Sigmoid colon (tissue), 7 donors: ENCODE data around the gene ACOT7. TPM values are rescaled to one million over a fixed set of nuclear protein-coding genes. Genes with fewer than 3 reads are reported as not detected.

Source experiments
- DNase-seq: peaks from one replicate; pipeline ENCODE4 v3.0.0-alpha.2; 2019
- H3K27ac ChIP-seq, 4 donors: fragments of 200-600 bp; sonication (generic); one replicate each; pipeline ENCODE4 v1.5.1; 2016 to 2019; ENCODE audit warnings: mild to moderate bottlenecking in 1 of 4
- H3K27me3 ChIP-seq, 3 donors: fragments of 200-600 bp; sonication (generic); one replicate each; pipeline ENCODE4 v1.5.1; 2019; ENCODE audit warnings: mild to moderate bottlenecking in 1 of 3
- H3K36me3 ChIP-seq, 4 donors: fragments of 200-600 bp; sonication (generic); one replicate each; pipeline ENCODE4 v1.5.1; 2016 to 2019
- H3K4me1 ChIP-seq, 4 donors: fragments of 200-600 bp; sonication (generic); one replicate each; pipeline ENCODE4 v1.5.1; 2017 to 2019
- H3K4me3 ChIP-seq, 4 donors: fragments of 200-600 bp; sonication (generic); one replicate each; pipeline ENCODE4 v1.5.1; 2017 to 2019; ENCODE audit warnings: mild to moderate bottlenecking in 2 of 4, moderate library complexity in 1 of 4
- H3K9me3 ChIP-seq, 4 donors: fragments of 200-600 bp in 3 of 4; sonication (generic) in 3 of 4; one replicate each; pipeline versions ENCODE4 v1.5.1 to v1.6.1; 2013 to 2019
- EP300 ChIP-seq, 4 donors: sonication (generic); formaldehyde crosslinking; IDR thresholded peaks; one replicate each; pipeline ENCODE4 v1.6.1; 2017; ENCODE audit warnings: antibody characterized with exemption in 4 of 4
- POLR2A ChIP-seq, 2 donors: fragments of 450-650 bp; IDR thresholded peaks; one replicate each; pipeline ENCODE4 v1.6.1; 2016; ENCODE audit warnings: antibody characterized with exemption in 2 of 2, mild to moderate bottlenecking in 2 of 2, moderate library complexity in 2 of 2
- POLR2AphosphoS5 ChIP-seq, 4 donors: sonication (generic); formaldehyde crosslinking; IDR thresholded peaks; one replicate each; pipeline ENCODE4 v1.6.1; 2017; ENCODE audit warnings: antibody characterized with exemption in 4 of 4
- WGBS, 2 donors: extraction: QIAGEN DNeasy Blood & Tissue Kit; methylation state at CpG; one replicate each; pipeline ENCODE4 v1.1.7; 2013; 5-methylcytosine and 5-hydroxymethylcytosine counted together
- intact Hi-C: fragments of 100-400 bp; cut with DNase I; formaldehyde crosslinking; loops from one replicate; pipeline ENCODE4 v1.15.1; 2023
- polyA plus RNA-seq, 3 donors: library from polyadenylated mRNA; stranded (reverse); fragments of 200-250 nt; gene quantifications; one replicate each; pipeline ENCODE4 v1.2.3, GENCODE V29; 2013
- total RNA-seq, 4 donors: library from RNA; depleted of rRNA; stranded (reverse); fragments of >200 nt; gene quantifications; one replicate each; pipeline ENCODE4 v1.1.0, GENCODE V29; 2016
- TF ChIP-seq, protein P1 (sequence below), 4 experiments: fragments of 450-650 bp in 3 of 4; fragments of 200-600 bp in 1 of 4; IDR thresholded peaks; one replicate each; pipeline ENCODE4 v1.5.1; 2016 to 2019; ENCODE audit warnings: antibody characterized with exemption in 4 of 4, mild to moderate bottlenecking in 3 of 4, moderate library complexity in 2 of 4
- donor health status: healthy with polysubstance abuse.
- donor health status: Bipolar disorder and iron deficiency.
- donor health status: healthy.

ACOT7 gene
- total and polyA plus RNA-seq, 7 donors = 17.9 to 81.0 (median 26.5) TPM

- peak; percentile 79 for DNase-seq
- H3K36me3 ChIP-seq = no peaks in the 10 kb centered on the region
- 1 to 2% methylated on average over 78 of the region's 78 CpGs for WGBS, 2 donors
- peaks cover 0 to 27% (median 23%) of the 10 kb centered on the region in 4 donors for H3K4me1 ChIP-seq
- H3K9me3 ChIP-seq = no peaks in the 10 kb centered on the region
- peak within 1 kb of the TSS; percentile 57 to 62 (median 60) for H3K4me3 ChIP-seq
- peaks cover 0 to 28% (median 5%) of the 10 kb centered on the region in 3 donors for H3K27me3 ChIP-seq
- intact Hi-C loops = no loop called here
- peak within 1 kb of the TSS; percentile 71 to 76 (median 73) for H3K27ac ChIP-seq
- TF ChIP-seq POLR2AphosphoS5 (IDR thresholded peaks at IDR 0.05) (peak in 1 of 4 donors; percentile 5), EP300 (IDR thresholded peaks at IDR 0.05) (no peak), POLR2A (IDR thresholded peaks at IDR 0.05) (no peak)
- TF ChIP-seq, protein P1, sequence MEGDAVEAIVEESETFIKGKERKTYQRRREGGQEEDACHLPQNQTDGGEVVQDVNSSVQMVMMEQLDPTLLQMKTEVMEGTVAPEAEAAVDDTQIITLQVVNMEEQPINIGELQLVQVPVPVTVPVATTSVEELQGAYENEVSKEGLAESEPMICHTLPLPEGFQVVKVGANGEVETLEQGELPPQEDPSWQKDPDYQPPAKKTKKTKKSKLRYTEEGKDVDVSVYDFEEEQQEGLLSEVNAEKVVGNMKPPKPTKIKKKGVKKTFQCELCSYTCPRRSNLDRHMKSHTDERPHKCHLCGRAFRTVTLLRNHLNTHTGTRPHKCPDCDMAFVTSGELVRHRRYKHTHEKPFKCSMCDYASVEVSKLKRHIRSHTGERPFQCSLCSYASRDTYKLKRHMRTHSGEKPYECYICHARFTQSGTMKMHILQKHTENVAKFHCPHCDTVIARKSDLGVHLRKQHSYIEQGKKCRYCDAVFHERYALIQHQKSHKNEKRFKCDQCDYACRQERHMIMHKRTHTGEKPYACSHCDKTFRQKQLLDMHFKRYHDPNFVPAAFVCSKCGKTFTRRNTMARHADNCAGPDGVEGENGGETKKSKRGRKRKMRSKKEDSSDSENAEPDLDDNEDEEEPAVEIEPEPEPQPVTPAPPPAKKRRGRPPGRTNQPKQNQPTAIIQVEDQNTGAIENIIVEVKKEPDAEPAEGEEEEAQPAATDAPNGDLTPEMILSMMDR (IDR thresholded peaks at IDR 0.05) = no peak
Measured at GRCh38 chr1:6260961-6261614, 132.5 kb downstream of the ACOT7 start, which contains the start of gene GPR153. Gene GPR153, minus strand, starts transcription at chr1:6261098. Its CDS starts 6,193 bp downstream, at chr1:6254905.

- Histone ChIP-seq H3K27ac (peak overlapping the region; percentile 71 to 76 (median 72)), H3K4me1 (peaks cover 0 to 27% (median 23%) of the 10 kb centered on the region in 4 donors), H3K9me3 (no peaks in the 10 kb centered on the region), H3K4me3 (peak overlapping the region; percentile 57 to 62 (median 60)), H3K36me3 (no peaks in the 10 kb centered on the region), H3K27me3 (peaks cover 0 to 28% (median 5%) of the 10 kb centered on the region in 3 donors)
- WGBS, 2 donors = 1% methylated on average over 61 of the region's 61 CpGs
- intact Hi-C loops = no loop called here
- DNase-seq = peak; percentile 77
- TF ChIP-seq POLR2A (IDR thresholded peaks at IDR 0.05) = no peak
- TF ChIP-seq EP300 (IDR thresholded peaks at IDR 0.05) = no peak
- TF ChIP-seq, protein P1 (IDR thresholded peaks at IDR 0.05) = no peak
- no peak for TF ChIP-seq POLR2AphosphoS5 (IDR thresholded peaks at IDR 0.05)
Measured at GRCh38 chr1:6260433-6260934, 133.1 kb downstream of the ACOT7 start.

GRCh38 chr1:6259491-6260362 lies 133.8 kb downstream of the ACOT7 start:
- H3K36me3 ChIP-seq = no peaks in the 10 kb centered on the region
- H3K4me3 ChIP-seq = peak overlapping the region; percentile 57 to 62 (median 60)
- peaks cover 0 to 27% (median 23%) of the 10 kb centered on the region in 4 donors for H3K4me1 ChIP-seq
- peak overlapping the region; percentile 71 to 76 (median 72) for H3K27ac ChIP-seq
- TF ChIP-seq EP300 (IDR thresholded peaks at IDR 0.05) (no peak), POLR2AphosphoS5 (IDR thresholded peaks at IDR 0.05) (peak in 2 of 4 donors; percentile 10 to 18), POLR2A (IDR thresholded peaks at IDR 0.05) (peak in 1 of 2 donors; percentile 6)
- TF ChIP-seq, protein P1 (IDR thresholded peaks at IDR 0.05) = no peak
- peaks cover 0 to 28% (median 5%) of the 10 kb centered on the region in 3 donors for H3K27me3 ChIP-seq
- no peaks in the 10 kb centered on the region for H3K9me3 ChIP-seq
- WGBS, 2 donors = 3 to 8% methylated on average over 46 of the region's 46 CpGs
- intact Hi-C loops = no loop called here
- peak; percentile 95 for DNase-seq

DNA sequence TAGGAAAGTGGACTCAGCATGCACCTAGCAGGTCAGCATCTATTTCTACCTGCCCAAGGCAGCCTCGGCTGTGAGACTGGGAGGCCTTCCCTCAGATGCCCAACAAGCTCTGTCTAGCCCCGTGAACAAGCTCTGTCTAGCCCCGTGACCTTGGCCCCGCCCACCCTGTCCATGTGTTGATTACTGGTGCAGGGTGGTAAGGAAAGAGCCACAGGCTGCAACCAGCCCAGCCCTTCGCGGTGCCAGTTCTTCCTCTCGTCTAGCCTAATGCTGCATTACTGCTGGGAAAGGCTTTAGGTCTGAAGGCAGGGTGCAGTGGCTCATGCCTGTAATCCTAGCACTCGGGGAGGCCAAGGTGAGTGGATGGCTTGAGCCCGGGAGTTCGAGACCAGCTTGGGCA lies 134.9 kb downstream of the ACOT7 start:
- no peaks in the 10 kb centered on the region for H3K36me3 ChIP-seq
- 47 to 71% methylated on average over 10 of the region's 10 CpGs for WGBS, 2 donors
- H3K27ac ChIP-seq = no peak overlapping the region
- peaks cover 0 to 28% (median 5%) of the 10 kb centered on the region in 3 donors for H3K27me3 ChIP-seq
- peaks cover 0 to 24% (median 22%) of the 10 kb centered on the region in 4 donors for H3K4me1 ChIP-seq
- no peak for TF ChIP-seq EP300 (IDR thresholded peaks at IDR 0.05)
- TF ChIP-seq POLR2A (IDR thresholded peaks at IDR 0.05) = no peak
- no peak for TF ChIP-seq POLR2AphosphoS5 (IDR thresholded peaks at IDR 0.05)
- TF ChIP-seq, protein P1 (IDR thresholded peaks at IDR 0.05) = no peak
- H3K4me3 ChIP-seq = no peak overlapping the region
- DNase-seq = no peak
- intact Hi-C loops = no loop called here
- no peaks in the 10 kb centered on the region for H3K9me3 ChIP-seq
